ENCODE data around the gene FYTTD1.

FYTTD1 gene

GRCh38 chr3:197796087-197796486, 46.4 kb downstream of the FYTTD1 start:
- H3K36me3 ChIP-seq: no peaks in the 10 kb centered on the region
- no peak for DNase-seq
- H3K9me3 ChIP-seq (ENCODE audit: severe bottlenecking): no peaks in the 10 kb centered on the region
- TF ChIP-seq CTCF (IDR thresholded peaks at IDR 0.05; ENCODE audit: low read depth, low read length): no peak
- H3K27ac ChIP-seq: no peak overlapping the region
- no peak overlapping the region for H3K4me3 ChIP-seq (ENCODE audit: low read depth, low read length)
- no peaks in the 10 kb centered on the region for H3K27me3 ChIP-seq (ENCODE audit: insufficient read depth, low read depth, severe bottlenecking)

- DNase-seq: no peak
- no peak overlapping the region for H3K27ac ChIP-seq
- no peaks in the 10 kb centered on the region for H3K9me3 ChIP-seq (ENCODE audit: severe bottlenecking)
- H3K27me3 ChIP-seq (ENCODE audit: insufficient read depth, low read depth, severe bottlenecking): no peaks in the 10 kb centered on the region
- no peaks in the 10 kb centered on the region for H3K36me3 ChIP-seq
- H3K4me3 ChIP-seq (ENCODE audit: low read depth, low read length): no peak overlapping the region
- TF ChIP-seq CTCF (IDR thresholded peaks at IDR 0.05; ENCODE audit: low read depth, low read length): no peak
Measured at GRCh38 chr3:197798863-197799262, 49.2 kb downstream of the FYTTD1 start.

GRCh38 chr3:197800379-197800778, 50.7 kb downstream of the FYTTD1 start:
- TF ChIP-seq CTCF (IDR thresholded peaks at IDR 0.05; ENCODE audit: low read depth, low read length): no peak
- Histone ChIP-seq H3K4me3 (ENCODE audit: low read depth, low read length) (no peak overlapping the region), H3K36me3 (no peaks in the 10 kb centered on the region), H3K9me3 (ENCODE audit: severe bottlenecking) (no peaks in the 10 kb centered on the region), H3K27ac (no peak overlapping the region), H3K27me3 (ENCODE audit: insufficient read depth, low read depth, severe bottlenecking) (no peaks in the 10 kb centered on the region)
- no peak for DNase-seq

- H3K27me3 ChIP-seq (ENCODE audit: insufficient read depth, low read depth, severe bottlenecking): no peaks in the 10 kb centered on the region
- no peak overlapping the region for H3K4me3 ChIP-seq (ENCODE audit: low read depth, low read length)
- DNase-seq: no peak
- no peaks in the 10 kb centered on the region for H3K36me3 ChIP-seq
- no peak overlapping the region for H3K27ac ChIP-seq
- H3K9me3 ChIP-seq (ENCODE audit: severe bottlenecking): no peaks in the 10 kb centered on the region
- TF ChIP-seq CTCF (IDR thresholded peaks at IDR 0.05; ENCODE audit: low read depth, low read length): peak; percentile 22; the same call in 1 of the 2 replicates
Measured at GRCh38 chr3:197801891-197802778, 52.5 kb downstream of the FYTTD1 start.

- no peak for DNase-seq
- Histone ChIP-seq H3K27me3 (ENCODE audit: insufficient read depth, low read depth, severe bottlenecking) (no peaks in the 10 kb centered on the region), H3K4me3 (ENCODE audit: low read depth, low read length) (no peak overlapping the region), H3K9me3 (ENCODE audit: severe bottlenecking) (no peaks in the 10 kb centered on the region), H3K27ac (no peak overlapping the region), H3K36me3 (no peaks in the 10 kb centered on the region)
- TF ChIP-seq CTCF (IDR thresholded peaks at IDR 0.05; ENCODE audit: low read depth, low read length): 0 out of 2 replicates have a peak, but pooled peaks have one; percentile 8
Measured at GRCh38 chr3:197802779-197803459, 53.2 kb downstream of the FYTTD1 start.
